DMS79 treated with DMSO at 0.1 percent for 48 hours (cell line): ENCODE data around the gene LHFPL6.
A peak's percentile ranks its signal among the peaks of the same experiment; 100 is the strongest.

ENCODE experiments used
- DNase-seq: peaks from one replicate; lab custom pipeline; 2025; lab: John Stamatoyannopoulos, UW

LHFPL6 gene

DNA sequence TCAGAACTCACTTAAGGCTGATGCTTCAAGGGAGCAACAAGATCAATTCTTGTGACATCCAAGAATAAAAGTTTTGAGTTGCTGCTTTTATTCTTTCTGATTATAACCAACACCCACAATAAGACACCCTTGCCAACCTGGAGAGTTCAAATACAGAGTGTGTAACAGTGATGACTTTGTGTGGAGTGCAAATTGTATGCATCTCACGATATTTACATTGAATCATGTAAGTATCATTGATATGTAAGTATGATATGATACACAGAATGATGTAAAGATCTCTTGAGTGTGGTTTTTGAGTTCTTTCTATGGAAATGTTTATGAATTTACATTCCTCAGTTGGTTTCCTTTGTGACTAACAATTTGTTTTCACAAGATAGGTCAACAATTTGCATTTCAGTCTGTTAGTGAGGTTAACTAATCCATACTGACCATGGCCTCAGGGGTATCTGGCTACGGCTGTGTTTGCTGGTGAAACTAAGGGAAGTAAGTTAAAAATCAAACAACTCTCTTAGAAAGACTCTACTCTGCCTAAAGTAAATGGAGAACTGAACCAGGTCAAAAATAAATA lies 12.4 kb downstream of the LHFPL6 start:
- DNase-seq: no peak

DNA sequence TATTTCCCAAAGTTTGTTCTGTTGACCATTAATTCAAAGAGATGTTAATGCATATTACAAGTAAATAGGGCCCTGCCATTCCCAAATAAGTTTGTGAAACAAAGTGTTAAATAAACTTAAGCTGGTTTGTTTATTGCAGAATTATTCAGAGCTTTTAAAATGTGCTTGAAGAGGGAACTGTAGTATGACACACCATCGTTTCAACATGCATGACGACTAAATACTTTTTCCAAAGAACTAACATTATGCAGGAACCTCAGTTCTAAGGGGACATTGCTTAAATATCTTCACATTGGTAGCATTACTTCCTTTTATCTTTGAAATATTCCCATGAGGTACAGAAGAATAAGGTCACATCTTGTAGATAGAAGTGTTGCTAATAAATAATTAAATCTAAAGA lies 14.6 kb downstream of the LHFPL6 start:
- DNase-seq: no peak

DNA sequence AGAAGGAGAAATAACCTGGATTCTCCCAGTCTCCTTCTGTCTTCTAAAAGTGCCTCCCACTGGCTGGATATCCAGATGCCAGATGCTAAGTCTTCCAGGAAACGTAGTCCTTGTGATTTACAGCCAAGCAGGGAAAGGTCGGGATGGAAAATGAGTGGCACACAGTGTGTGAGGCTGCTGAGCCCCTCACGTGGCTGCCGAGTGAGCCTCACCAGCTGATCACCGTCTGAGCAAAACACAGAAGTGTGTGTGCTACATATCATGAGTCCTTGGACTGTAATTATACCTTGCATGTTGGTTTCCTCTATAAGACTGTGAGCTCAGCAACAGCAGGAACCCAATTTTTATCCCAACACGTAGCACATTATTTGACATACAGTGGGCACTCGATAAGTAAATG lies 15.1 kb downstream of the LHFPL6 start:
- DNase-seq: no peak

DNA sequence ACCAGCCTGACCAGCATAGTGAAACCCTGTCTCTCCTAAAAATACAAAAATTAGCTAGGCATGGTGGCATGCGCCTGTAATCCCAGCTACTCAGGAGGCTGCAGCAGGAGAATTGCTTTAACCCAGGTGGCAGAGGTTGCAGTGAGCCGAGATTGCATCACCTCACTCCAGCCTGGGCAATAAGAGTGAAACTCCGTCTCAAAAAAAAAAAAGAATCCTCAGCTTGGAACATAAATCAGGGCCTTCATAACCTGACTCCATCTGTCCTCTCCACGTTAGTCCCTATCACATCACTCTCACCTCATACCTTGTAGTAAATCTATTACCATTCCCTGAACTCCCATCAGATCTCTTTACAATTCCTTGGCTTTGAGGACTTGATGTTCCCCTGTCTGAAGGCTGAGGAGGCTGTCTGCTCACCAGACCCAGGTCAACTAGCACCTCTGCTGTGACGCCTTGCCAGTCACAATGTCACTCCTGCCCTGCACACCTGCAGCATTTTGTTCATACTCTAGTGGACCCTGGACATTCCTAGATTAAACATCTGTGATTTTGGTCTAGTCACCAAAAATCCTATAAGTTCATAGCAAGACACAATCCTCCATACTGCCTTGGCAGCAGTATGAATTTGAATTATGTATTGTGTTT lies 15.9 kb downstream of the LHFPL6 start:
- DNase-seq: no peak

DNA sequence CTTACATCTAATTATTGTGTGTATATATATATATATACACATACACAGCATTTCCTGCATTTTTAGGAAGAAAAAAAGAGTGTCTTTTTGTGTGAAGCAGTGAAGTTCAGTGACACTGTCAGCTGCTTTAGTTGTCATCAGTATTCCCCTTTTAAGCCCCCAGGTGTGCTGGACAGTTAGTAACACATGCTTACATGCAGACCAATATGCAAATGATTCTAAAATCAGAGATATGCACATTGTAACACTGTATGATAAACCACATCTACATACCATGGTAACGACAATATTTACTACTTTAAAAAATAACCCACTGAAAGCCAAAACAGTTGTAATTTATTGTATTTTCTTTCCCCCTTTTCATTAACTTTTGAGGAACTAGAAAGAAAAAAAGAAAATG lies 16.8 kb downstream of the LHFPL6 start:
- no peak for DNase-seq

DNA sequence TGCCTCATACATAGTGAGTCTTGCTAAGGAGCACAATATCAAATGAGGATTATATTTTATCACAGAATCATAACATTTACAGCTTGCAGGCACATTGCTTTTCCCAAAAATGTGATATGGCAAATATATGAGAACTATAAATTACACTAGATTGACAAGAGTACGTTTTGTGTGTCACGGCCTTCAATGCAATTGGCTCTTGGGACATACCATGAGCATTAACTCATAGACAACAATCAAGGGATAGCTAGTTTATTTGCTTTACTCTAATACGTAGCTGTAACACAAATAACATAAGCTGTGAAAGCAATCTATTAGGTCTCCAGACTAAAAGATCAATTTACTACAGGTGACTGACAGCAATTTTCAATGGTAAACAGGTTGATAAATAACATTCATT lies 17.8 kb downstream of the LHFPL6 start:
- DNase-seq: no peak

DNA sequence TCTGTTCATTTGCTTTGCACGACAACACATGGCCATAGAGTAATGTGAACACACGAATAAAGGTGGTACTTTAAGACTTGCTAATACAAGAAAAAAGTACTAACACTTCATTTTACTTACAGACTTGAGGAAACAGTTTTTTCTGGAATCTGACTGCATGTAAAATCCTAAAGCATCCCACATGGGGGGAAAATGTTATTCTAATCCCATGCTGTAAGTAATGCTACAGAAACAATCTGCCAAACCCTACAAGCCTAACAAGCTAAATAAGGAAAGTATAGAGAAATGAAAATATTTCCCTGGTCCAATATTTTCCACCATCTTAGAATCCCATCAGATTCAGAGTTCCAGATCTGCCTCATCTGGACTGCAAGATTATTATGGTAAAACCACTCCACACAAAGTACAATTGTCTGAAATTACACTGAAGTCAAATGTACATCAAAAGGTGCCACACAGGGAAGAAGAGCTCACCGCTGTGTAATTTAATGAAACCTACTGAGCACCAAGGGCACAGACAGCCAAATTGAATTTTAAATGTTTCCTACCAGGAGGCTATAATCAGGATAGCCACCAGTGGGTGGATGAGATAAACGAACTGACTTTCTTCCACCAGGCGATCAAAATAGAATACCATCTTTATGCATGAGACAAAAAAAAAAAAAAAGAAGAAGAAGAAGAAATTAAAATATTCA lies 22.0 kb downstream of the LHFPL6 start:
- DNase-seq: no peak

DNA sequence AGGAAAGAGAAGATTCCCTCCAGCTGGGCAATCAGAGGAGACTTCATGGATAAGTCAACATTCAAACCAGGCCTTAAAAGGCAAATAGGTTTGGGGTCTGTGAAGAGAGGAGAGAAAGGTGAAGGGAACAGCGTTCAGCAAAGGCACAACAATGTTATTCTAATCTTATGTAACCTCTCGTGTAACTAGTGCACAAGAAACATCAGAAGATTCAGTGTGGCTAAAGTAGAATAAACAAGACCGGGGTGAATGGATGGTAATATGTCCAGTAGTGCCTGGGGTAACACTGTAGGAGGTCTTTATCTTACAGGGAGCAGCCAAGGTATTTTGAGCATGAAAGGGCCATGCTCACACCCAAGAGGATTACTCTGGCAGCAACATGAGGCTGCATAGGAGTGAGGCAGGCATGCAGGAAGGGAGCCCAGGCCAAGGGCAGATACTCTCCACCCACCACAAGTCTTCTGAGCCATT lies 24.1 kb downstream of the LHFPL6 start:
- DNase-seq: no peak

DNA sequence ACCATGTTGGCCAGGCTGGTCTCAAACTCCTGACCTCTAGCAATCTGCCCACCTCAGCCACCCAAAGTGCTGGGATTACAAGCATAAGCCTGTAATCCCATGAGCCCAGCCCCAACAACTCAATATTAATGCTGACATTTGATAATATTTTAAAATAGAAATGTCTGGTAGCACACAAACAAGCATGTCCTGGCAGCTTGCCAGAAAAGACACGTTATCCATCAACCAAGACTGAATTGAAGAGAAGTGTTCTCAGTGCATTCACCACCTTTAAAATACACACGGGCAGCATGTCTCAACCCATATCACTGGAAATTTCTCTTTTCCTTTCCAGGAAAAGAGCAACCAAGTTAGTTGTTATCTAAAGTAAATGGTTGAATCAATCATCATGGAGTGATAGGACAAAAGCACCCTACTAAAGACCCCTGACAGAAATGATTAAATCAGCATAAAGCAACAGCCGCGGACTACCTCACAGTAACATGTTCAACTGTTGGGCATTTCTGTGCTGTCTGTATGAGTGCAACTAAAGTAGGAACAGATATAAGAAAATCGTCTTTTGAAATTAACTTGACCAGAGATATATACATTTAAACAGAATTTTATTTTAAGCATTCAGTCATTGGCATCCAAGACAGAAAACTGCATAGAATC lies 25.0 kb downstream of the LHFPL6 start:
- DNase-seq: peak; percentile 49

DNA sequence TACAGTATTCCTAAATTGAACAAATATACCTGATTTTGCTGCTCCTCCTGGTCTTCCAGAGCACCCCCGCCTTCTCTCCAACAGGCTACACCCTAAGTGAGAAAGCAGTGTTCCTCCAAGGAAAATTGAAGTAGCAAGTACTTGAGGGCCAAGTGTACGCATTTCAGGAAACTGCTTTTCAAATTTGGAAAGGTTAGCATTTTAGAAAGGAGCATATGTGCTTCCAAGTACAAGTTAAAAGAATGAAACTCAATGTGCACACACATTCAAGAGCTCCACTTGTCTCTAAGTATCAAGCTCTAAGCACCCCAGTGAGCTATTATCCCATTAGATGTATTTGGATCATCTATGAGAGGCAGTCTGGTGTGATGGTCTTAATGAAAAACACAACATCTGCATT lies 25.8 kb downstream of the LHFPL6 start:
- DNase-seq: peak; percentile 82

DNA sequence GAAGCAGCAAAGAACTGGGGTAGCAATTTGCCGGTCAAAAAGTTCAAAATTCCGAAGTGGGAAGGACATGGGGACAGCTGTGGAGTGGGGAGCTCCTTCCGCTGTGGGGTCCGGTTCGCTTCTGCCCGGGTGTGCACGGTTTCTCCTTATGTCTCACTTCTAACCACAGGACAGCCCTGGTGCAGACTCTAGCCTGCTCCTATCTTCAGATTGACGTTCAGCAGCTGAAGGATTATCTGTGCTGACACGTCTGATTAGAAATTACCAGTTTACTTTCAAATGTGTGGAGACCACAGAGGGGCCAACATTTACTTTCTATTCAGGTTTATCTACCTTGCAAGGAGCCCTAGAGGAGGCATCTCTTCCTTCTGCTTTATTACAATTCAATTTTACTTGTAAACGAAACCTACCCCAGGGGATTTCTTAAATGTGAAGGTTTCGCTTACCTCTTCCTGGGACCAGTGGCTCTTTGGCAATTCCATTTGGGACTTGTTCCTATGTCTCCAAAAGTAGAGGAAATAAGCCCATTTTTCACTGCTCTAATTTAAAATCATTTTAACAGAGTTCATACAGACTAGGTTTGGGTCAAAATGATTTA lies 27.3 kb downstream of the LHFPL6 start:
- no peak for DNase-seq

DNA sequence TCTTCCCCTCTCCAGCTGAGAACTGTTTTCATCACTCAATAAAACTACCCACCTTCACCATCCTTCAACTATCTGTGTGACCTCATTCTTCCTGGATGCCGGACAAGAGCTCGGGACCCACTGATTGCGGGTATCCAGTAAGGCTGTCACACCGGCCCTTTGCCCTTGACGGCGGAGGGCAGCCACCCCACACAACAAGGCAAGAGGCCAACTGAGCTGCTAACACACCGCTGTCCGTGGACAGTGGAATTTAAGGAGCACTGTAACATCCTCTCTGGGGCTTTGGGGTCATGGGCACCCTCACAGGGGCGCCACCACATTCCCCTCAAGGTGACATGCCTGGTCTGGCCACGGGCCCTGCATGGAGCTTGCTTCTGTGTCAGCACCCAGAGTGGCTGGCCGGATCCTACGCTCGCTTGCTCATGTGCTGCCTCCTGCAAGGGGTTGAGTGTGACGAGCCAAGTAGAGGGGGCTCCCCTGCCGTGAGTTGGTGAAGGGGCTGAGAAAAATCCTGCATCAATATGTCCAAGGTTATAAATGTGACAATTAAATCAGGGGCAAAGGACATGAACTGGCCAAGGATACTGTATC lies 31.4 kb downstream of the LHFPL6 start:
- DNase-seq: no peak

DNA sequence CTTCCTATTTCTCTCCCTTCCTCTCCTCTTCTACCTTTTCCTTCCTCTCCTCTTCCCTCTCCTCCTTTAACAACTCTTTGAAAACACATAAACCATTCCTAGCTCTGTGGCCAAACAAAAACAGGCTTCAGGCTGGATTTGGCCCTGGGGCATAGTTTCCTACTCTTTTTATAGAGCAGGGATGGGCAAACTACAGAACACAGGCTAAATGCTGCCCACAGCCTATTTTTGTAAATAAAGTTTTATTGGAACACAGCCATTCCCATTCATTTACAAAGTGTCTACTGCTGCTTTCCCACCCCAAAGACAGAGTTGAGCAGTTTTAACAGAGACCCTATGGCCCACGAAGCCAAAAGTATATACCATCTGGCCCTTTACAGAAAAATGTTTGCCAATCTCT lies 35.4 kb downstream of the LHFPL6 start:
- no peak for DNase-seq

DNA sequence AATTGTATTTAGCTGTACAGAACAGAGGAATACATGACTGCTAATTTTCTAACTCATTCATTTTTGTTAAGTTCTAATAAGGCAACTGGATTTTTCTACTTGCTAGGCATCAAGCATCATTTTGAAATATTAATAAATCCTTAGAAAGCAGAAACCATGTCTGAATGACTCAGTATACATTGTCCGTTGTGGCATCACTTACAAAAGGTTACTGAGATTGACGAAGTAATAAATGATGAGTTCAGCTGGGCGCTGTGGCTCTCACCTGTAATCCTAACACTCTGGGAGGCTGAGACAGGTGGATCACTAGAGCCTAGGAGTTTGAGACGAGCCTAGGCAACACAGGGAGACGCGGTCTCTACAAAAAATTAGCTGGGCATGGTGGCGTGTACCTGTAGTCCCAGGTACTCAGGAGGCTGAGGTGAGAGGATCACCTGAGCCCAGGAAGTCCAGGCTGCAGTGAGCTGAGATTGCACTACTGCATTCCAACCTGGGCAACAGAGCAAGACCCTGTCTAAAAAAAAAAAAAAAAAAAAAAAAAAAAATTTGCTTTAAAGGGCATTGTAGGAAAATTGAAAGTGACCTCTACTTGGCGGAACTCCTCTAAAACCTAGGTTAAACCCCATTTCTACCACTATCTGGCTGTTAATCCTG lies 36.6 kb downstream of the LHFPL6 start:
- DNase-seq: no peak

DNA sequence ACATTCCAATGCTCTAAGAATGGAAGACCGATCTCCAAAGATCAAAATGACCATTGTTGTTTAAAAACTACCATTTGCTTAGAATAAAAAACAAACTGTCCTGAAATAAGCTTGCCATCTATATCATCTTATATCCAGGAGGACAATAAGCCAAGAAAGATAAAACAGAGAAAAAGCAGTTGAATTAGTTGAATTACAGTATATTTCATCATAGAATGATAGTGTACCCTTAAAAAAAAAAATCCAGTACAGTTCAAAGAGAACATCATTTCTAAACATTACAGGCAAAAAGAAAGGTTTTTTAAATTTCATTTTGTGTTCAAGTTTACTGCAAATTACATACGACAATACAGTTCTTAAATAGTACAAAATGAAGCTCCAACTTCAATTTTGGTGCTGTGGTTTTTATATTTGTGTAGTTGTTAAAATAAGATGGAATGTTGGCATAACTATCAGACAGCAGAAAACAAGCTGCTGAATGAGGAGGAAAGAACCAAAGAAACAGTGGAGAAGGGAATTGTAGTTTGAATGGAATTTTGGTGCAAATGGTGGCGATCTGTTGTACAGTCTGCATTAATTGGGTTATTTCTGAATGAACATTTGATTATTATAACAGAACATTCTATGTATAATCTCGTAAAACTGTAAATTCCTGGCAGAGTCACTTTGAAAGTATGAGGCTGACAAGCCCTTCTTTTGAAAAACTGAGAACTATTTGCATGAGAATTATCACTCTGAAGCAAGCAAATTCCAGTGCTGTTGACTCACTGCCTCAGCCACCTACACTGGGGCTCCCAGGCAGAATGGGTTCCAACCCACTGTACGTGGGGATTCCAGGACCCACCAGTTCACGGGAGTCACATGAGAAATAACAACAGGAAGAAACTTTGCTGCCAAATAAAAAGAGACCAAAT lies 37.7 kb downstream of the LHFPL6 start:
- DNase-seq: no peak

DNA sequence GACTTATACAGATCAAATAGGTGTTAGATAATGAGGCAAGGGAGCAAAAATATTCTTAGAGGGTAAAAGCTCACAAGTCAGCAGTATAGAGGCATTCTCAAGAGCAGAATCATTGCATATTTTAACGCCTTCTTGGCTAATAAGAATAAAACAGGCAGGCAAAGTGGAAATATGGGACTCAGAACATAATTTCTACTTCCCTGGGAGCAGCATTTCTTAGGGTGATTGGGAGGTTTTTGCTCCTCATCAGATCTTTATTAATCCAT lies 39.6 kb downstream of the LHFPL6 start:
- no peak for DNase-seq

DNA sequence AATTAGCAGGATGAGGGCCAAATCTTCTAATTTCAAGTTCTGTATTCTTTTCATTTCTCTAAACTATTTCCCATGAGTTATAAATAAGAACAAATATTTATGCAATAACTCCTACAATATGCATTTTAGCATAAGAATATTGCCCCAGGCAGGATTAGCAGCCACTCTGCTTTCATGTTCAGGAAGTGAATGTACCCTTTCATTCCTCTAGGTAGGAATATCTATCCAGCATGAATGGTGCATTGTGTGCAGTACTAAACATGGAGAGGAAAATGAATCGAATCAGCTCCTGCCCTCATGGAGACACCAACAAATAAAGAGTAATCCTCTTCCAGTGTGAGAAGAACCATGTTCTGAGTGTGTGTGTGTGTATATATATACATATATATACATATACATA lies 41.0 kb downstream of the LHFPL6 start:
- no peak for DNase-seq

DNA sequence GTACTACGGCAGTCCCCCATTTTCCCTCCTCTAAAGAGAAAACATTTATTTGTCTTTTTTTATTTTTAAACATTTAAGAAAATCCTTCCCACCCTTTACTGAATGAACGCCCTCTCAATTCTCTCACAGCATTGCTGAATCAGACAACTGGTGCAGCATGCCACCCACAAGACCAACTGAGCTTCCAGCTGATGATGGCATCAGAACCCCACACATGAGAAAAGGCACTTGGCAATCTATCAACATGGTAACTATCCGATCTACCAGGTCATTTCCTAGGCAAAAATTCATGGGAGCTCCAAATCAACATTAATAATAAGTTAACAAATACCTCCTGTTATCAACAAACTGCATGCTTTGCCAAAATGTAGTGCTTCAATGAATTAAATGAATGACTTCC lies 43.1 kb downstream of the LHFPL6 start:
- DNase-seq: no peak

DNA sequence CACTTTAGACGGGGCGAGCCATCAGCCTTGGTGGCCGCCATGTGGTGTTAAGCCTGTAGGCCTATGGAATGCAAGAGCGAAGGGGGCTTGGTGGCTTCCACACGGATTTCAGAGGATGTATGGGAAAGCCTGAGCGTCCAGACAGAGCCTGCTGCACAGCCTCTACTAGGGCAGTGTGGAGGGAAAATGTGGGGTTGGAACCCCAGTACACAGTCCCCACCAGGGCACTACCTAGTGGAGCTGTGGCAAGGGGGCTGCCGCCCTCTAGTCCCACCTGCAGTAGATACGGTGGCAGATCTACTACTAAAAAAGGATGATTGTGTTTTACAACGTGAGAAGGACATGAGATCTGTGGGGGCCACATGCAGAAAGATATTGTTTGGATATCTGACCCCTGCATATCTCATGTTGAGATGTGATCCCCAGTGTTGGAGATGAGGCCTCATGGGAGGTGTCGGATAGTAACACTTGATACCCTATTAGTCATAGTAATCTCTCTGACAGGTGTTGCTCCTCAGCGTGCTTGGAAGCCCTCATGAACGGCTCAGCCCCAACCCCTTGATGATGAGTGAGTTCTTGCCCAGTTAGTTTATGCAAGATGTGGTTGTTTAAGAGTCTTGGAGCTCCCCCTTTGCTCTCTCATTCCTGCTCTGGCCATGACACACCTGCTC lies 45.6 kb downstream of the LHFPL6 start:
- no peak for DNase-seq

DNA sequence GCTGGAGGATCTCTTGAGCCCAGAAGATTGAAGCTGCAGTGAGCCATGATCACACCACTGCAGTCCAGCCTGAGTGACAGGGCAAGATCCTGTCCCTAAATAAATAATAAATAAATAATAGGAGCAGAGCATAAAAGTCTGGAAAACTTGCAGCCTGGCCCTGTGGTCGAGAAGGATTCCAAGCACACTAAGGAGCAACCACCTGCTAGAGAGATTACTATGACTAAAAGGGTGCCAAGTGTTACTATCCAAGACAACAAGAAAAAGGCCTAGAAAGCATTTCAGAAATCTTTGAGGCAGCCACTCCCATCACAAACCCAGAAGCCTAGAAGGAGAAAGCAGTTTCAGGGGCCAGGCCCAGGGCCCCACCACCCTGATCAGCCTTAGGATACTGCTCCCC lies 46.1 kb downstream of the LHFPL6 start:
- no peak for DNase-seq
